Measurements from ENCODE around the gene IFITM1.

The IFITM1 gene

DNA sequence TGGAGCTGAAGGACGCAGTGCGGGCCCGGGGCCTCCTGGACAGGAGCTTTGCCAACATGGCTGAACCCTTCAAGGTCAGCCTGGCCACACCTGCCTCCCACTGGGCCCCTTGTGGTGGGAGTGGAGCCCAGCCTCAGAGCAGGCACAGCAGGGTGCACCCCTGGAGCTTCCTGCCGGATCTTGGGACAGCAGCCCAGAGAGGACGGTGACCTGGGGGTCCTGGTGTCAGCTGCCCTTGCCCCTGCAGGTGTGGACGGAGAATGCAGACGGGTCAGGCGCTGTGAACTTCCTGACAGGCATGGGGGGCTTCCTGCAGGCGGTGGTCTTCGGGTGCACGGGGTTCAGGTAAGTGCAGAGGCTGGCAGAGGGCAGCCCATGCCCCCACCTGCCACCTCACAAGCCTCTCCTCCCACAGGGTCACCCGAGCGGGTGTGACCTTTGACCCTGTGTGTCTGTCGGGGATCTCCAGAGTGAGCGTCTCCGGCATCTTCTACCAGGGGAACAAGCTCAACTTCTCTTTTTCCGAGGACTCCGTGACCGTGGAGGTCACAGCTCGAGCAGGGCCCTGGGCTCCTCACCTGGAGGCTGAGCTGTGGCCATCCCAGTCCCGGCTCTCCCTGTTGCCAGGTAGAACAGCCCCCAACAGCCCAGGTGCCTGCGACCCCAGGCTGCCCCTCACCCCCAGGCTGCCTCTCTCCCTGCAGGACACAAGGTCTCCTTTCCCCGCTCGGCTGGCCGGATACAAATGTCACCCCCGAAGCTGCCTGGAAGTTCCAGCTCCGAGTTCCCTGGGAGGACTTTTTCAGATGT lies 19.8 kb upstream of the IFITM1 start:
- DNase-seq (ENCODE audit: low spot score), result no peak

DNA sequence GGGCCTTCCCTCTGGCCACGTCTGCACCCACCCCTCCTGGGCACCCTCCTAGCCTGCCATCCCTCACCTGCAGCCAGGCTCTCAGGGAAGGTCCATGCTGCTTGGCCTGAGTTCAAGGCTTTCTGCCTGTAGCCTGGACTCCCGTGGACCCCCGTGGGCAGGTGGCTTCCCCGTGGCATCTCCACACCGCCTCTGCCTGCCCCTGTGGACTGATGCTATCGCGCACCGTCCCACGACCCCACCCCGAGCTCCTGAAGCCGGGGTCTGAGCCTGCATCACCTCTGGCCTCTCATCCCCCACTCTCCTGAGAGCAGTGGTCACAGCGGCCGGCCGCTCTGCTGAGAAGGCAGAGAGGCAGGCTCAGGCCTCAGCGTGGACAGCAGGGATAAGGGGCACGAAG lies 19.1 kb upstream of the IFITM1 start:
- no peak for DNase-seq (ENCODE audit: low spot score)

DNA sequence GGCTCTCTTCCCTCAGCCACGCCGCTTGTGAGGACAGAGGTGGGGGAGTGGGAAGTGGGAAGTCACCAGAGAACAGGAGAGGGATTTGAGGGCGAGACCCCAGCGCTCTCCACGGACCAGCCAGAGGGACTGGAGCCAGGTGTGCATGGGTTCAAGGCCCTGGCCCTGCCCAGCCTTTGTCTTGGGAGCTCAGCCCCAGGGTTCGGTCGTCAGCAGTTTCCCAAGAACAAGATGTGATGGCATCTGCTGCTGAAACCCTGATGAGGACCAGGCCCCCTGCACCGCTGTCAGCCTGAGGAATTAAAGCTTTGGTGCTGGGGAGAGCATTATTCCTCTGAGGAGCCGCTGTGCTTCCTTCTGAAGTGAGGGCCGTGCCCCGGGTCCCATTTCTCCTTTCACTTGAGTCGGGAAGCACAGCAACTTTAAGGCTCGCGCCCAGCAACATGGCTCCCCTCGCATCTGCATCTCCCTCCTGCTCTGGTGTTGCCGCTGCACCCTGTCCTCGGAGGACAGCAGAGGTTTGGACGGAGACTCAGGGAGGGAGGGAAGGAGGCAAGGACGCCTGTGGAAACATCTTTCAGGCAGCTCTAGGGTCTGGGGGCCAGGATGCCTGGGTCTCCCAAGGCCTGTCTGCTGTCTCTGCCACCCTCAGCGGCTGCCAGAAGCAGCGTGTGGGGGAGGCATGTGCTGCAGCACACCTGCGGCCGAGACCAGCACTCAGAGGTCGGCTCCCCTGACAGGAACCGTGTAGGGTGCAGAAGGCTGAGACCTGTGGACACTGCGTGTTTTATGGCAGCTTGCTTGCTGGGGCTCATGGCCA lies 18.3 kb upstream of the IFITM1 start:
- DNase-seq (ENCODE audit: low spot score), result no peak

DNA sequence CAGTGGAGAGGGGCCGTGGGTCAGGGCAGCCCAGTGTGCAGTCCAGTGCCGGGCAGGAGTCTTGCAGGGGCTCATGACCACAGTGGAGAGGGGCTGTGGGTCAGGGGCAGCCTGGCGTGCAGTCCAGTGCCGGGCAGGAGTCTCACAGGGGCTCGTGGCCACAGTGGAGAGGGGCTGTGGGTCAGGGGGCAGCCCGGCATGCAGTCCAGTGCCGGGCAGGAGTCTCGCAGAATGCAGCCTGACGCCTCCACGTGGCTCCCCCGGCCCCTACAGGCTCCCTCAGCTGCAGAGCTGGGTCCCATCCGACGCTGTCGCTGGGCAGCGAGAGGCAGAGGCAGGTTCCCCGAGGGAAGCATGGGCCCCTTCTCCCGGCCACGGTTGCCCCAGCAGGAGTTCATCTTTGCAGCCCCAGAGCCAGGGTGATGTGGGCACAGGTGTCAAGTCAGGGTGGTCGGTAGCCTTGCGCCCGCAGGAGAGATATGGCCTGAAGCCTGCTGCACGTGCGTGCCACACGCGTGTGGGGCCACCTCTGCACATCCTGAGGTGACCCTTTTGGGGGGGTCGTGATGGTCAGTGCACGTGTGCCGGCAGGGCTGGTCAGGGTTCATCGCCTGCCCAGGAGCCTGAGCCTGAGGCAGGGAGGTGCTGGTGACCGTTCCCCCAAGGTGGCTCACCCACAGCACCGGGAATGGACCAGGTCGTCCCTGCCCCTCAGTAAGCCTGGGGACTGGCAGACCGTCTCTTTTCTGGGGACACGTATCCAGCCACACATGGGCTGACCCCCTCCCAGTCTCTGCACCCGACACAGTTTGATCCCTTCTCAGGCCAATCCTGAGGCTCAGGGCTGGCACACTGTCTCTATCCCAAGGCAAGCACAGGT lies 17.4 kb upstream of the IFITM1 start:
- no peak for DNase-seq (ENCODE audit: low spot score)

DNA sequence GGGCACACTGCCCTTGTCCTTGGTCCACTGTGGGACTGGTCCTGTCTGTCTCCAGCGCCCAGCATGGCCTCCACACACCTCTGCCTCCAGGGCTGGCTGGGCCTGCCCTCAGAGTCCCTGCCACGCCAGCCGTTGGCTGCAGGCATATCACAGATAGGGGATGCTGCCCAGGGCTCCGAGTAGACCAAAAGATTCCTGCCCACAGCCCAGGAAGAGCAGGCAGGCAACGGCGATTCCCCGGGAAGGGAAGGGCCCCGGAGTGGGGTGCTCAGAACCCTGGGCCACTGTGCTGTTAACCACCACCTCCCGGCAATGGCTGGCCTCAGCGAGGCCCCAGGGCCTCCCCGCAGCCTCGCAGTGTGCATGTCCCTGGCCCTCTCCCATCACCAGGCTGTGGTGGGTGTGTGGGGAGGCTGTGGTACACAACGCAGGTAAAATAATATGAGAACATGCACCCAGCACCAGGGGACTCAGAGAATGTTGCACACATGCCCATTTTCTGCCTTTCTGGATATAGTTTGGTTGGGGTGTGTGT lies 16.7 kb upstream of the IFITM1 start:
- no peak for DNase-seq (ENCODE audit: low spot score)

DNA sequence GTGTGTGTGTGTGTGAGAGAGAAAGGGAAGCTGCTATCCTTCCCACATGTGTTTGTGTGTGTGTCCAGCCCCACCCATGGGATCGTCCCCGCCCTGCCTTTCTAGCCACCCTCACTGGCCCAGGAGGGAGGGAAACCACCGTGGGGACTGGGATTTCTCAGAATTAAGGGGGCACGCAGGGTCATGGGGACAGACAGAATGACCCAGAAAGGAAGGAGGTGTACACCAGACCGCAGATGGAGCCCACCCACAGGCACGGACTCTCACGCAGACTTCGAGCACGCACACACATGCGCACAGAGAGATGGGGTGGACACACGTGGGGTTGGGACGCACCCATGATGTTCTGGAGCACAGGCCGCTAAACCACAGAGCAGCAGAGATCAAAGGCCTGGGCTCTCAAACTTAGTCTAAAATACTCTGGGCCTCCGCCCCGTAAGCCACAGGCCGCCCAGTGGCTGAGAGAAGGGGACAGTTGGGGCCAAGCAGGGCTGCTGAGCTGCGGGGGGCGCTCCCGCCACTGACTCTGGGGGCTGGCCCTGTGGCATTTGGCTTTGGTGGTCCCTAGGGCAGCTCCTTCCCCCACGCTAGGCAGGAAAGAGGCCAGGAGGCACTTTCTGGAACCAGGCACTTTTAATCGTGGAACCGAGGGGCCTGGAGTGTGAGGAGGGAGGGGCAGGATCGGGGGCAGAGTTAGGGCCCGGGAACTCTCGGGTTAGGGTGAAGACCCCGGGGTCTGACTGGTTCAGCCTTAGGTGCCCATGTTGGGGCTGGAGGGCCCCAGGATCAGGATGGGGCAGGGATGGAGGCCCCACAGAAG lies 16.0 kb upstream of the IFITM1 start:
- no peak for DNase-seq (ENCODE audit: low spot score)

DNA sequence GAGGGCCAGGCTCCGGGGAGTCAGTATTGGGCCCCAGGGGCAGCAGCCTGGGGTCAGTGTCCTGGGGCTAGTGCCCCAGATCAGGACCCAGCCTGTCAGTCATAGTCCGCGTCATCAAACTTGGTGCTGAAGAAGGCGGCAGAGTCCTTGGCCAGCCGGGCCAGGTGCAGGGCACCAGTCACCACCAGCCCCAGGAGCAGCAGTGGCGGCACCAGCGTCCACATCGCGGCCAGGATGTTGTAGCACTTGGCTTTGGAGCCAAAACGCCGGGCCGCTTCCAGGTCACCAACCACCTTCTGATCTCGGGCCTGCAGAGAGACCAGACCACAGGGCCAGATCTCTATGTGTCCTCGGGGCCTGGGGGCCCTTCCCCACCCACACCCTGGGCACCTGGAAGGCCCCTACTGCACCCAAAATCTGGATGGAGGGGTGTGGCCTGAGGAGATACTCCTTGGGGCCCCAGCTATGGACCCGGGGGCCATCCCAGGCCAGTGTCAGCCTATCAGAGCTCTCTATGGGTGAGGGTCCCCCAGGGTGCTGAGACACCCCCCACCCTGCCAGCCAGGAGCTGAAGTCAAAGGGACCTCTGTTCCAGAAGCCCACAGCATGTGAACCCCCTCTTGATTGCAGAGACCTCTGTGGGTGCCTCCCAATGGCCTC lies 15.3 kb upstream of the IFITM1 start:
- no peak for DNase-seq (ENCODE audit: low spot score)

DNA sequence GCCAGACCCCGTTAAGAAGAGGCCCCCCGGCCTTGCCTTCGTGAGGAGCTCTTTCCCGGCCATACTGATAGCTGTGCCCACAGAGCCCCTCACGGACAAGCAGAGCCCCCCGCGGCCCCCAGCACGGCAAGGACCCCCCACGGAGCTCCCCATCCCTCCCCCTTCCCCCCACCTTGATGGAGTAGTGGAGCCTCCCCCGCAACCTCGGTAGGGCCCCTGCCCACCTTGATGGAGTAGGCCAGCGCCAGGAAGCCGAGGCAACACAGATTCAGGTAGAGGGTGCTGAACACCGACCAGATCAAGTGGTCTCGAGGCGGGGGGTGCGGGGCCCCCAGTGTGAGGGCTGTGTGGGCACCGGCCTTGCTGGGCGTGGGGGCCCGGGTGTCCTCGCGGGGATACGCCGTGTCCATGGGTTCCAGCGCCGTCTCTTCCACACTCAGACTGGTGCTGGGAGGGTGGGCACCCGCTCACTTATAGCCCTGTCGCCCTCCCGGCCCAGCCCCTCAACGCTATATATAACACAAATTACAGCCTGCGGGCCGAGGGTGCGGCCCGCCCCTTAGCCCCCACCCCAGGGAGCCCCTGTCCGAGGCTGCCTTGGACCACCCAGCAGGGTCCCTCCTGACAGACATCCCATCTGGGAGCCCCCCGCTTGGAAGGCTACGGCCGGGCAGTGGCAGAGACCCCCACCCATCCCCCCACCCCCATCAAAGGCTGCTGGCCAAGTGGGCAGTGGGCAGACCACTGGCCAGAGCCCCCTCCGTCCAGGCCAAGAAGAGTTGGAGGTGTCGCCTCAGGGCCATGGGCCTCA lies 14.6 kb upstream of the IFITM1 start, which contains the start of gene IFITM5:
TSS of gene IFITM5 (minus strand) at position 446 of the 811 bp plus-strand sequence. CDS start at position 410, 36 bp downstream.
- no peak for DNase-seq (ENCODE audit: low spot score)

DNA sequence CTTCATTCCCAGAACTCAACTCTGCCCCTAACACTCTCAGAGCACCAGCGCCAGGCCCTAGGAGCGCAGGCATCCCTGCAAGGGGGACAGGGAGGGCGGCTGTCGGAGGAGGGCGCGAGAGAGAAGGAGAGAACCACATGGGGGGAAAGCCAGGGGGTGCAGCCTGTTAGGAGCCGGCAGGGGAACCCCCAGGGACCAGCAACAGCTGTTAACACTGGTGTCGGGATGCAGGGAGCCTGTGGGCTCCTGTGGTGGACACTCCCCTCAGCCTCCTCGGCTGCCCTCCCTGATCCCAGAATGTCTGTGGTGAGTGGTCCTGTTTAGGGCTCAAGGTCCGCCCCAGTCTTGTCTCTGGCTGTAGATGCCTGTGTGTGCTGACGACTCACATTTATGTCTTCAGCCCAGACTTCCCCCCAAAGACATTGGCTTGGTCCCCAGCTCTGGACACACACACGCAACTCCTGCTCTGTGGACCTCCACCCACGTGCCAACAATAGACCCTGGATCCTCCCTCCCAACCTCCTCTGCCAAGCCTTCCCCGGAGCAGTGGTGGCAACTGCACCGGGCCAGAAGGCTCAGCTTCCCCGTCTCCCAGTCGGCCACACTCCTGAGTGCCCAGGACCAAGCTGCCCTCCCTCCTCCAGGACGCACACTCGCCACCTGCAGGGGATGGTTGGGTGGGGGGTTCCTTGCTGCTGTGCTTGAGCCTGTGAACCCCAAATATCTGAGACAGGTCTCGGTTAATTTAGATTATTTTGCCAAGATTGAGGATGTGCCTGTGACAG lies 13.7 kb upstream of the IFITM1 start:
- no peak for DNase-seq (ENCODE audit: low spot score)

DNA sequence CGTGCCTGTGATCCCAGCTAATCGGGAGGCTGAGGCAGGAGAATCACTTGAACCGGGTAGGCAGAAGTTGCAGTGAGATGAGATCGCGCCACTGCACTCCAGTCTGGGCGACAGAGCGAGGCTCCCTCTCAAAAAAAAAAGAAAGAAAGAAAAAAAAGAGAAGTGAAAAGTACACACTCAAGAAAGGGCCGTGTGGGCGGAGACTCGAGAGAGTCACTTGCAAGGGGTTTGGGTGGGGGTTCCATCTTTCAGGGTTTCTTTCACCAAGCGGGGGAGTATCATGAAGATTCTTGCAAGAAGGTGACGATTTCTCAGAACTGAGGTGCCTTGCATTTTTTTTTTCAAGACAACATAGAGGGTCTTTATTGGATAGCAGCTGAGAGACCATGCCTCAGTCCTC lies 10.5 kb upstream of the IFITM1 start:
- no peak for DNase-seq (ENCODE audit: low spot score)

DNA sequence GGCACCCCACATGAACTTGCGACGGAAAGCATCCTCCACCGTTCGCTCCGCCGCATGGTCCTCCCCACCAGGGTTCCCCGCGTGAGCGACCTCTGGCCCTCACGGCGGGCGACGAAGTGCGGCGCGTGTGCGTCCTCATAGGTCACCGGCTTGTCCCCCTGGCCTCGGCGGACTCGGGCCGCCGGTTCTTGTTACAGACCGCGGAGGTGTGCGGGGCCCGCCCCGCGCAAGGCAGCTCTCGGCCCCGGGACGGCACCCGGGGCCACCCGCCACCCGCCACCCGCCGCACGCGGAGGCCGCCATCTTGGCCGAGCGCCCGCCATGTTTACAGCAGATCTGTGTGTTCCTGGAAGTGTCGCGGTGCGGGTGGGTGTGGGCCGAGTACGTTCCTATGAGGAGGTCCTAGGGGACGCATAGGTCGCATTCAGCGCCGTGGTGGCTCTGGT lies 9.8 kb upstream of the IFITM1 start:
- DNase-seq (ENCODE audit: low spot score), result no peak

DNA sequence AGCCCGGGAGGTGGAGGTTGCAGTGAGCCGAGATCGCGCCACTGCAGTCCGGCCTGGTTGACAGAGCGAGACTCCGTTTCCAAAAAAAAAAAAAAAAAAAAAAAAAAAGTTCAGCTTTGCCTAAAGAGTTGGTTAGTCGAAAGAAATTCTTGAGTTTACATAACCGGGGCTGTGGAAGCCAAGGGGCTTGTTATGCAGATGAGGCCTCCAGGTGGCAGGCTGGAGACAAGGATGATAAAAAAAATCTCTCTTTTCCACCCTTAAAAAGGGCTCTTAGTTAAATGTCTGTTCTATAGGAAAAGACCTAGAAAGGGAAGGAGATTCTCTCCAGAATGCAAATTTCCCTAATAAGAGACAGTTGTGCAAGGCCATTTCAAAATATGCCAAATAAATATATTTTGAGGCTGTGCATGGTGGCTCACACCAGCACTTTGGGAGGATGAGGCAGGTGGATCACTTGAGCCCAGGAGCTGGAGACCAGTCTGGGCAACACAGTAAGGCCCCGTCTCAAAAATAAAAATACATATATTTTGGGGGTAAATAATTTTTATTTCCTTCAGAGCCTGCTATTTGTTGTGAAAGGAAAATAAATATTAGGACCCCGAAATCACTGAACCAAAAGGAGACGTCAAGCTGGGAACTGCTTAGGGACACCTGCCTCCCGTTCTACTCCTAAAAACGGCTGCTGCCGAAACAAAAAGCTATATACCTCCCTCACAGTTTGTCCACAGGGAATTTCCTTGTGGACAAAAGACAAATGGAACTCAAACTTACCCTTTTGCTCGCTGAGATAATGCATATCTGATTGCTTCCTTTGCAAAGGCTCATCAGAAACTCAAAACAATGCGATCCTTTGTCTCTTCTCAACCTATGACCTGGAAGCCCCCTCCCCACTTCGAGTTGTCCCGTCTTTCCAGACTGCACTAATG lies 8.7 kb upstream of the IFITM1 start:
- DNase-seq (ENCODE audit: low spot score), result no peak

DNA sequence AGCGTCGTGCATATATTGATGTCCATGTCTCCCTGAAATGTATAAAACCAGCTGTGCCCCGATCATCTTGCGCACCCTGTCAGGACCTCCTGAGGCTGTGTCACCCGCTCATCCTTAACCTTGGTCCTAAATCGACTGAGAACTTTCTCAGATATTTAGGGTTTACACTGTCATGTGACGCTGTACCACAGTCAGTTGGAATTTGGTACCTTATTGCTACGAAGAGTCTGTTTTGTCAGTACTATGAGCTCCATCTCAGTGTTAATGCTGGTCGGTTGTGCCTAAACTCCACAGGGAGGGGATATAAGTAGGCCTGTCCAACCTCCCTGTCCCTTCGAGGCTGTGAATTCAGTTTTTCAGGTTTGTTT lies 8.0 kb upstream of the IFITM1 start:
- DNase-seq (ENCODE audit: low spot score), result no peak

DNA sequence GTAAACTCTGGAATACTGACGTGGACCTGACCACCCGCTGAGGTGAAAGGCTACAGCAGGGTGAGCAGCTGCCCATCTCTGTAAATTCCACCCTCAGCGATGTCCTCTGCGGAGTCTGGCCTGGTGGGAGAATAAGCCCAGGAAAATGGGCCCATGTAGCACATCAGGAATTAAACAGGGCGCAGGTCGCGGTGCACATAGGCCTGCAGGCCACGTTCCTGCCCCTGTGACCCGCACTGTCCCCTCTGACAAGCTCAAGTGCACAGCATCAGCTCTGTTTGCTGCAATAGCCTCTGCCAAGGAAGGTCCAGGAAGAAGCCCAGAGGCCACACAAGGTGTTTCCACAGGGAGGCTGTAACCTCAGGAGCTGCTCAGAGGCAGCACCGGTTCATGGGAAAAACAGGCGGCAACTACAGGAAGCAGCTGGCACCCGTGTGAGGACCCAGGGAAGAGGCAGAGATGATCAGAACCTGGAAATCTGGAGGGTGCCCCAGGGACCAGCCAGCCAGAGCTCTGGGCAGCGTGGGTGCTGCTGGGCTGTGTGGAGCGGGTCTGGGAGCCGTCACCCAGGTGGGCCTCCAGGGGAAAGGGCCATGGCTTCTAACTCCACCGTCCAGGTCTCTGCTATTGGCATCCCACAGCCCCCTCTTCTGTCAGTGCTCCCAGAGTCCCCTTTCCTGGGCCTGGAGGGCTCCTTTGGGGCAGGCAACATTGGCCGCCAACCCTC lies 7.0 kb upstream of the IFITM1 start:
- DNase-seq (ENCODE audit: low spot score), result no peak

DNA sequence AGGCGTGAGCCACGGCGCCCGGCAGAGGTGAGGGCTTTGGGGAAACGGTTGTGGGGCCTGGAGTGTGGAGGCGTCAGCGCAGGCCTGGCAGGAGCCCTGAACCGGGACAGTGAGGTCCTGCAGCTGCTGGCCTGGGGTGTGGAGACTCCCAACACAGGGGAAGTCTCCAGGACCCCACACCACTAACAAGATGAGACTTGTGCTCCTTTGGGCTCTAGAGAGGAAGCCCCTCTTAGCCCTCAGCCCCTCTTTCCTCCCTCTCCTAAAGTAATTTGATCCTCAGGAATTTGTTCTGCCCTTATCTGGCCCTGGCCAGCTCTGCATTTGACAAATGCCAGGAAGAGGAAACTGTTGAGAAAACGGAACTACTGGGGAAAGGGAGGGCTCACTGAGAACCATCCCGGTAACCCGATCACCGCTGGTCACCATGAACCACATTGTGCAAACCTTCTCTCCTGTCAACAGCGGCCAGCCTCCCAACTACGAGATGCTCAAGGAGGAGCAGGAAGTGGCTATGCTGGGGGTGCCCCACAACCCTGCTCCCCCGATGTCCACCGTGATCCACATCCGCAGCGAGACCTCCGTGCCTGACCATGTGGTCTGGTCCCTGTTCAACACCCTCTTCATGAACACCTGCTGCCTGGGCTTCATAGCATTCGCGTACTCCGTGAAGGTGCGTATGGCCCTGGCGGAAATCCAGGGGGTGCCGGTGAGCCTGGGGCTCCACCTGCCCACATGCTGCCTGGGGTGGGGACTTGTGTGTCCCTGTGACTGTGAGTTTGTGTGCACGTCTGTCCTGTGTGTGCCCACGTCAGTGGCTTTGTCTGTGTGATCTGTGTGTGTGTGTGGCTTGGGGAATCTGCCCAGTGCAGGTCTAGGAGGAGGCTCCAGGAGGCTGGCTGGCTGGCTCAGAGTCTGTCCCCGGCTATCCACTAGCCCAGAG lies 5.8 kb upstream of the IFITM1 start, which contains the start of gene IFITM2:
TSS of gene IFITM2 (plus strand) at position 51 of the 943 bp plus-strand sequence. CDS start at position 428, 377 bp downstream.
- peak; percentile 80 for DNase-seq (ENCODE audit: low spot score)
